NT2/D1 (cell line): Measurements from ENCODE around the gene MTURN.

Source experiments
- DNase-seq: peaks from one replicate; pipeline ENCODE4 v3.0.0-alpha.2; 2011; ENCODE audit warnings: low read depth, low spot score
- H3K27me3 ChIP-seq: 2 replicates; pipeline ENCODE4 v1.6.0; 2011; ENCODE audit warnings: mild to moderate bottlenecking; ENCODE audit not compliant: insufficient read length, insufficient read depth
- H3K36me3 ChIP-seq: 2 replicates; pipeline ENCODE4 v1.6.1; 2011; ENCODE audit warnings: mild to moderate bottlenecking, low read length, mixed read lengths; ENCODE audit not compliant: insufficient read depth, insufficient read length
- H3K4me1 ChIP-seq: 2 replicates; pipeline ENCODE4 v1.5.1; 2011; ENCODE audit not compliant: insufficient read depth, insufficient read length
- H3K4me3 ChIP-seq: 2 replicates; pipeline ENCODE4 v1.5.1; 2011; ENCODE audit warnings: low read depth; ENCODE audit not compliant: insufficient read length
- H3K9ac ChIP-seq: 2 replicates; pipeline ENCODE4 v1.6.0; 2011; ENCODE audit warnings: low read depth; ENCODE audit not compliant: insufficient read length
- H3K9me3 ChIP-seq: 2 replicates; pipeline ENCODE4 v1.5.1; 2011; ENCODE audit warnings: mild to moderate bottlenecking, low read length; ENCODE audit not compliant: insufficient read depth
- SUZ12 ChIP-seq: IDR thresholded peaks from 2 replicates; pipeline ENCODE4 v1.6.1; 2011; ENCODE audit not compliant: insufficient read length, insufficient read depth; ENCODE audit errors: extremely low read depth
- YY1 ChIP-seq: IDR thresholded peaks from 2 replicates; pipeline ENCODE4 v1.6.1; 2011; ENCODE audit not compliant: insufficient read length, insufficient read depth
- ZNF274 ChIP-seq: IDR thresholded peaks from 2 replicates; pipeline ENCODE4 v1.6.1; 2011; ENCODE audit warnings: mild to moderate bottlenecking, low read depth, low read length

The MTURN gene

GRCh38 chr7:30145426-30145970 lies 10.7 kb downstream of the MTURN start:
- Histone ChIP-seq H3K27me3 (no peaks in the 10 kb centered on the region), H3K9me3 (no peaks in the 10 kb centered on the region), H3K9ac (no peak overlapping the region), H3K4me1 (peaks cover 10% of the 10 kb centered on the region), H3K4me3 (no peak overlapping the region), H3K36me3 (no peaks in the 10 kb centered on the region)
- TF ChIP-seq YY1 (no peak), SUZ12 (no peak), ZNF274 (no peak)
- no peak for DNase-seq

DNA sequence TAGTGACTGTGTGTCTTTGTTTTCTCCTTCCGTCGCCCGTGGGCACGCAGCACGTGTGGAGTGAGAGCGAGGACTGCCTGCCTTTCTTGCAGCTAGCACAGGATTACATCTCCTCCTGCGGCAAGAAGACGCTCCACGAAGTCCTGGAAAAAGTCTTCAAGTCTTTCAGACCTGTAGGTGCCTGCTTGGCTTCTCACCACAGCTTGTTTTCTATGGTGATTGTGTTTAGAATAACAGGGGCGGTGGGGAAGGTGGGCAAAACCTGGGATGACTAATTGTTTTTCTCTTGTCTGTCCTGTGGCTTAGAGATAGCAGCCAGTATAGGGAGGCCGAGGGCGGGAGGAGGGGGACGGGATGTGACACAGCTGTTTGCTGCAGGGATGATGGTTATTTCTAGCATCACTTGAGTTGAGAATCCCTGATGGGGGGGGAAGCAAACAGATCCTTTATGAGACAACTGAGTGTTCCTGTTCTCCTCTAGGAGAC lies 11.4 kb downstream of the MTURN start:
- peaks cover 10% of the 10 kb centered on the region for H3K4me1 ChIP-seq
- no peaks in the 10 kb centered on the region for H3K27me3 ChIP-seq
- H3K4me3 ChIP-seq, result no peak overlapping the region
- H3K36me3 ChIP-seq, result no peaks in the 10 kb centered on the region
- TF ChIP-seq SUZ12 (no peak), YY1 (no peak), ZNF274 (no peak)
- no peaks in the 10 kb centered on the region for H3K9me3 ChIP-seq
- H3K9ac ChIP-seq, result no peak overlapping the region
- no peak for DNase-seq

DNA sequence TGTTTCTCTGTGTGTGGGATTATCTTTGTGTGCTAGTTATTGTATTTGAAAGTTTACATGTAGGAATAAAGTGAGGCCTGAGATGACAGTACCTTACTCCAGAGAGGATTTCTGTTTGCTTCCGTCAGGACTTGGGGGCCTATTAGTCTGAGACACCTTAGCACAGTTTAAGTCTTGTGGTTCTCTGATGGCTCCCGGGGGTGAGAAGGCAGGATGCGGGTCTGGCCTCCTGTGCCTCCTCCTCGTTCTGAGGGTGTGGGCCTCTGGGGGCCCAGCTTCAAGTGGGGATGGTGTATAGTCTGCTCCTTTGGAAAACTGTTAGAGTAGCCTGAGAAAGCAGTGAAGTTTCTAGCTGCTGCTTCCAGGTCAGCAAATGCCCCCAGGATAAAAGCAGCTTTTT lies 12.4 kb downstream of the MTURN start:
- no peak for TF ChIP-seq YY1
- TF ChIP-seq SUZ12, result no peak
- TF ChIP-seq ZNF274, result no peak
- Histone ChIP-seq H3K9me3 (no peaks in the 10 kb centered on the region), H3K4me3 (no peak overlapping the region), H3K4me1 (peaks cover 10% of the 10 kb centered on the region), H3K9ac (no peak overlapping the region), H3K27me3 (no peaks in the 10 kb centered on the region), H3K36me3 (no peaks in the 10 kb centered on the region)
- DNase-seq, result no peak

DNA sequence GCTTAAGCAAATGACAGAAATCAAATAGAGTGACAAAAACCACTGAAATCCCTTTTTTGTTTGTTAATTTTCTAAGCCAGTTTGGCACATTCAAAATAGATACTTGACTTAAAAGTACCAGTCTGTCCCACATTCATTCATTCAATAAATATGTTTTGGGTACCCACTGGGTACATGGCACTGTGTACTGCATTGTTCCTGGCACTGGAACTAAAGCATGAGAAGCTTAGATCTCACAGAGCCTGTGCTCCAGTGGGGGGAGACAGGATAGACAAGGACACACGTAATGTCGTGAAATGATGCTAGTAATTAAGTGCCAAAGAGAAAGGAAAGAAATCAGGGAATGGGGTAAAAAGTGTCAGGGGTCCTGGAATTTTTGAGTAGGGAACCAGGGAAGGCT lies 13.0 kb downstream of the MTURN start:
- Histone ChIP-seq H3K4me1 (peaks cover 10% of the 10 kb centered on the region), H3K9ac (no peak overlapping the region), H3K36me3 (no peaks in the 10 kb centered on the region), H3K27me3 (no peaks in the 10 kb centered on the region), H3K4me3 (no peak overlapping the region), H3K9me3 (no peaks in the 10 kb centered on the region)
- TF ChIP-seq SUZ12 (no peak), YY1 (no peak), ZNF274 (no peak)
- DNase-seq, result no peak

GRCh38 chr7:30148426-30148825 lies 13.6 kb downstream of the MTURN start:
- TF ChIP-seq YY1, result no peak
- TF ChIP-seq SUZ12, result no peak
- no peak for TF ChIP-seq ZNF274
- no peaks in the 10 kb centered on the region for H3K9me3 ChIP-seq
- no peak overlapping the region for H3K4me3 ChIP-seq
- H3K9ac ChIP-seq, result no peak overlapping the region
- DNase-seq, result no peak
- no peaks in the 10 kb centered on the region for H3K36me3 ChIP-seq
- H3K27me3 ChIP-seq, result no peaks in the 10 kb centered on the region
- H3K4me1 ChIP-seq, result peaks cover 10% of the 10 kb centered on the region

DNA sequence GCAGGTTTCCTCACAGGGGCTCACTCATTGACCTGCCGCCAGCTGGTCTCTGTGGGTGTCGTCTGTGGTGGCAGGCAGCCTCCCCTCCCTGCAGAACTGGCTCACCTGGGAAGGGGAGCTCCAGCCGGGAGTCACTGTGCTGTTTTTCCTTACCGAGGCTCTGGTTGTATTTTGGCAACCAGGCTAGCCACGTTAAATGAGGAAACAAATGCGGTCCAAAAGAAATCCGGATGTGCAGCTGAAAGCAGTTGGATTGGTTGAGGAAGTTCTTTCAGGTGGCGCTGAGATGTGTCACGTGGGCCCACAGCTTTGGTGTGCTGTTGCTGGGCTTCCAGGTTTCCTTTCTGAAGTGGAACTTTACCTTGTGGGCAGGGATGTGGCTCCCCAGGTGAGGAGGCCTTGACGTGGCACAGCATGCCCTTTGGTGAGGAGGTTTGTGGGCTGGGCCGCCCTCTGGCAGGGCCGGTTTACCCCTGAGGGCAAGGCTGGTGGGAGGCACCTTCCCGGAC lies 14.2 kb downstream of the MTURN start:
- Histone ChIP-seq H3K27me3 (no peaks in the 10 kb centered on the region), H3K9ac (no peak overlapping the region), H3K4me3 (no peak overlapping the region), H3K4me1 (peaks cover 10% of the 10 kb centered on the region), H3K36me3 (no peaks in the 10 kb centered on the region), H3K9me3 (no peaks in the 10 kb centered on the region)
- TF ChIP-seq YY1 (no peak), ZNF274 (no peak), SUZ12 (no peak)
- no peak for DNase-seq

- Histone ChIP-seq H3K36me3 (no peaks in the 10 kb centered on the region), H3K27me3 (no peaks in the 10 kb centered on the region), H3K9ac (no peak overlapping the region), H3K4me1 (peaks cover 10% of the 10 kb centered on the region), H3K4me3 (no peak overlapping the region), H3K9me3 (no peaks in the 10 kb centered on the region)
- TF ChIP-seq ZNF274 (no peak), YY1 (no peak), SUZ12 (no peak)
- DNase-seq, result no peak
Measured at GRCh38 chr7:30149640-30150272, 15.0 kb downstream of the MTURN start.
